Keratinocyte (primary cell): Measurements from ENCODE around the gene MARCHF6.

Experiments
- EZH2 ChIP-seq: IDR thresholded peaks from one replicate; pipeline ENCODE4 v1.6.1; 2012; ENCODE audit warnings: inconsistent platforms, mild to moderate bottlenecking, low read length, moderate library complexity
- TF ChIP-seq, protein P1 (sequence below), 3 experiments: IDR thresholded peaks in 1 of 3; conservative IDR thresholded peaks in 1 of 3; optimal IDR thresholded peaks in 1 of 3; 2 replicates in 2 of 3; 3 replicates in 1 of 3; pipeline versions ENCODE3 to v1.5.1; 2011; ENCODE audit warnings: low read length in 3 of 3, mild to moderate bottlenecking in 3 of 3, moderate library complexity in 2 of 3, control low read depth in 1 of 3, inconsistent platforms in 1 of 3; ENCODE audit not compliant: insufficient read depth in 2 of 3; ENCODE audit errors: extremely low read depth in 1 of 3

GRCh38 chr5:10363519-10364185 lies 10.2 kb downstream of the MARCHF6 start:
- TF ChIP-seq, protein P1, sequence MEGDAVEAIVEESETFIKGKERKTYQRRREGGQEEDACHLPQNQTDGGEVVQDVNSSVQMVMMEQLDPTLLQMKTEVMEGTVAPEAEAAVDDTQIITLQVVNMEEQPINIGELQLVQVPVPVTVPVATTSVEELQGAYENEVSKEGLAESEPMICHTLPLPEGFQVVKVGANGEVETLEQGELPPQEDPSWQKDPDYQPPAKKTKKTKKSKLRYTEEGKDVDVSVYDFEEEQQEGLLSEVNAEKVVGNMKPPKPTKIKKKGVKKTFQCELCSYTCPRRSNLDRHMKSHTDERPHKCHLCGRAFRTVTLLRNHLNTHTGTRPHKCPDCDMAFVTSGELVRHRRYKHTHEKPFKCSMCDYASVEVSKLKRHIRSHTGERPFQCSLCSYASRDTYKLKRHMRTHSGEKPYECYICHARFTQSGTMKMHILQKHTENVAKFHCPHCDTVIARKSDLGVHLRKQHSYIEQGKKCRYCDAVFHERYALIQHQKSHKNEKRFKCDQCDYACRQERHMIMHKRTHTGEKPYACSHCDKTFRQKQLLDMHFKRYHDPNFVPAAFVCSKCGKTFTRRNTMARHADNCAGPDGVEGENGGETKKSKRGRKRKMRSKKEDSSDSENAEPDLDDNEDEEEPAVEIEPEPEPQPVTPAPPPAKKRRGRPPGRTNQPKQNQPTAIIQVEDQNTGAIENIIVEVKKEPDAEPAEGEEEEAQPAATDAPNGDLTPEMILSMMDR (optimal IDR thresholded peaks at IDR 0.05 in 1 of 3, IDR thresholded peaks at IDR 0.05 in 1 of 3, conservative IDR thresholded peaks at IDR 0.05 in 1 of 3; ENCODE audit: extremely low read depth in 1 of 3, insufficient read depth in 2 of 3, low read length in 3 of 3): no peak
- no peak for TF ChIP-seq EZH2
